Measurements from ENCODE around the gene FAM124A. TPM values are rescaled to one million over a fixed set of nuclear protein-coding genes. Genes with fewer than 3 reads are reported as not detected.
A peak's percentile ranks its signal among the peaks of the same experiment; 100 is the strongest.

The FAM124A gene
- total RNA-seq, 2 experiments from 2014 or later: 0.44 TPM; not detected in 1

DNA sequence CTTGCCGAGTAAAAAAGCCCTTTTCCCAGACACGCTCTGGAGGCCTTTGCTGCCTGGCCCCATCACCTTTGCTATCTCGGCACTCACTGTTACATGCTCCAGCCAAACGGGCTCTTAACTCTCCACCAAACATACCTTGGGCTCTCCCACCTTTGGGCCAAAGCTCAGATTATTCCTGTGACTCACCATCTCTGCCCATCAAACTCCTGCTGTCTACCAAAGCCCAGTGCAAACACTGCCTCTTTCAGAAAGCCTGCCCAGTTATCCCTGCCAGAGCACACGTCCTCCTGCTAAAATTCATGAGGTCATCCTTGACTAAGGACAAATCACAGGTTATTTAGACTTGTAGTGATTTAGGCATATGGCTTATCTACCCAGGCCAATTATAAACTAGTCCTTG lies 69.1 kb downstream of the FAM124A start:
- Histone ChIP-seq H4K20me1 (ENCODE audit: insufficient read depth, low read length) (no peaks in the 10 kb centered on the region), H3K4me2 (ENCODE audit: low read length) (no peak overlapping the region), H3K27ac (ENCODE audit: low read depth, low read length, poor library complexity, severe bottlenecking) (no peak overlapping the region)

DNA sequence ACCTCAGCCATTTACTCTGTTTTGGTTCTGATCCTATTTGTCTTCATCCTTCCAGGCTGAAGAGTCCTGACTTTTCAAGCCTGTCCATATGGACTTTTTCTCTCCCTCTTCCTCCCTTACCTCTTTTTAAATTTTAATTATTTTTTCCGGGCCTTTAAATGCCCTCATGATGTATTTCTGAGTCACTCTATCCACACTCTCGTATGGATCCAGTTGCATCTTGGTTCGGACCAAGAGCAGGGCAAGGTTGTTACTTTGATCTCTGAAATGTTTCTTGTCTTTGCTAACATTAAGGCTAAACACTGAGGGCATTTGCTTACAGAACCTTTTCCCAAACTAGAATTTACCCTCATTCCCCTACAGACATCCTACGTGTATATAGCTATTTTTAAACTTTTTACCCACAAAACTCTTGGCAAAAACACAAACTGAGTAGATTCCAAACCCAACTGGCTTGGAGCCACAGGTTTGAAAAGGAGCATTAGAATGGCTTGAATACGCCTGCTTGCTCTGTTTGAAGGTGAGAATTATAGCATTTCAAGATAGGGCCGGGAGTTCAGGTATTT lies 69.9 kb downstream of the FAM124A start:
- intact Hi-C loops (cut with micrococcal nuclease; ENCODE audit: unreplicated experiment): no loop called here
- no peaks in the 10 kb centered on the region for H3K36me3 ChIP-seq (ENCODE audit: insufficient read depth, low read length)
- no peak for TF ChIP-seq EZH2phosphoT487 (IDR thresholded peaks at IDR 0.05; ENCODE audit: borderline replicate concordance, low read depth, low read length)
- TF ChIP-seq, protein P1, sequence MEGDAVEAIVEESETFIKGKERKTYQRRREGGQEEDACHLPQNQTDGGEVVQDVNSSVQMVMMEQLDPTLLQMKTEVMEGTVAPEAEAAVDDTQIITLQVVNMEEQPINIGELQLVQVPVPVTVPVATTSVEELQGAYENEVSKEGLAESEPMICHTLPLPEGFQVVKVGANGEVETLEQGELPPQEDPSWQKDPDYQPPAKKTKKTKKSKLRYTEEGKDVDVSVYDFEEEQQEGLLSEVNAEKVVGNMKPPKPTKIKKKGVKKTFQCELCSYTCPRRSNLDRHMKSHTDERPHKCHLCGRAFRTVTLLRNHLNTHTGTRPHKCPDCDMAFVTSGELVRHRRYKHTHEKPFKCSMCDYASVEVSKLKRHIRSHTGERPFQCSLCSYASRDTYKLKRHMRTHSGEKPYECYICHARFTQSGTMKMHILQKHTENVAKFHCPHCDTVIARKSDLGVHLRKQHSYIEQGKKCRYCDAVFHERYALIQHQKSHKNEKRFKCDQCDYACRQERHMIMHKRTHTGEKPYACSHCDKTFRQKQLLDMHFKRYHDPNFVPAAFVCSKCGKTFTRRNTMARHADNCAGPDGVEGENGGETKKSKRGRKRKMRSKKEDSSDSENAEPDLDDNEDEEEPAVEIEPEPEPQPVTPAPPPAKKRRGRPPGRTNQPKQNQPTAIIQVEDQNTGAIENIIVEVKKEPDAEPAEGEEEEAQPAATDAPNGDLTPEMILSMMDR (conservative IDR thresholded peaks at IDR 0.05; ENCODE audit: low read length): no peak
- no peak for DNase-seq (ENCODE audit: low spot score)
- no peaks in the 10 kb centered on the region for H4K20me1 ChIP-seq (ENCODE audit: insufficient read depth, low read length)
- ChIA-PET POLR2A (no interaction called here), CTCF (ENCODE audit: unreplicated experiment) (no interaction called here)
- no peaks in the 10 kb centered on the region for H3K9me3 ChIP-seq (ENCODE audit: low read length)
- H3K4me3 ChIP-seq (ENCODE audit: low read depth, low read length, poor library complexity, severe bottlenecking): no peak overlapping the region
- no peak overlapping the region for H3K27ac ChIP-seq (ENCODE audit: low read depth, low read length, poor library complexity, severe bottlenecking)
- no peaks in the 10 kb centered on the region for H3K4me1 ChIP-seq (ENCODE audit: insufficient read depth, low read length, poor library complexity, severe bottlenecking)
- H3K4me2 ChIP-seq (ENCODE audit: low read length): no peak overlapping the region
- no TSS peak for BruUV-seq (replicated peaks)
- H3K79me2 ChIP-seq (ENCODE audit: insufficient read depth, low read depth, low read length): no peaks in the 10 kb centered on the region
- no peak overlapping the region for H2AFZ ChIP-seq (ENCODE audit: low read length)
- no peaks in the 10 kb centered on the region for H3K9me2 ChIP-seq (ENCODE audit: insufficient read depth, low read length)

More for the DNA sequence above, 69.1 kb downstream of the FAM124A start:
- DNase-seq (ENCODE audit: low spot score): no peak
- Histone ChIP-seq H3K4me3 (ENCODE audit: low read depth, low read length, poor library complexity, severe bottlenecking) (no peak overlapping the region), H3K79me2 (ENCODE audit: insufficient read depth, low read depth, low read length) (no peaks in the 10 kb centered on the region), H3K36me3 (ENCODE audit: insufficient read depth, low read length) (no peaks in the 10 kb centered on the region), H2AFZ (ENCODE audit: low read length) (no peak overlapping the region), H3K9me3 (ENCODE audit: low read length) (no peaks in the 10 kb centered on the region), H3K4me1 (ENCODE audit: insufficient read depth, low read length, poor library complexity, severe bottlenecking) (no peaks in the 10 kb centered on the region), H3K9me2 (ENCODE audit: insufficient read depth, low read length) (no peaks in the 10 kb centered on the region)
- no TSS peak for BruUV-seq (replicated peaks)
- POLR2A ChIA-PET: no interaction called here
- intact Hi-C loops (cut with micrococcal nuclease; ENCODE audit: unreplicated experiment): no loop called here
- CTCF ChIA-PET (ENCODE audit: unreplicated experiment): no interaction called here
- no peak for TF ChIP-seq EZH2phosphoT487 (IDR thresholded peaks at IDR 0.05; ENCODE audit: borderline replicate concordance, low read depth, low read length)
- TF ChIP-seq, protein P1 (conservative IDR thresholded peaks at IDR 0.05; ENCODE audit: low read length): no peak

DNA sequence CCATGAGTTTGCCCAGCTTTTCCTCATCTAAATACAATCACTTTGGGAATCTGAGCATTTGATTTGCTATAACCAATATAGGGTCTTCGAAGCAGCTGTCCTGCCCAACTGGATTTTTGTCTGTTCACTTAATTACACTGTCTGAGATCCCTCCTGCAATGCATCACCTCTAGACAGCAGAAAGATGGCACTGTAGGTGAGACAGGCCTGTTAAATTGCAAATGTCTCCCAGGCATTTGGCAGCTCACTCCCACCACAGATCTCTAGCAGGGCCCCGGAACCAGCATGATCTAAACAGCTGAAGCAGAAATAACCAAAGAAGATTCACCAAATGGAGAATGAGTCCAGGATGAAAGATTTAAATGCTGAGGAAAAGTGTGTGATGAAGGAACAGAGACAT lies 75.4 kb downstream of the FAM124A start:
- Histone ChIP-seq H4K20me1 (ENCODE audit: insufficient read depth, low read length) (no peaks in the 10 kb centered on the region), H3K27ac (ENCODE audit: low read depth, low read length, poor library complexity, severe bottlenecking) (no peak overlapping the region), H3K4me3 (ENCODE audit: low read depth, low read length, poor library complexity, severe bottlenecking) (no peak overlapping the region), H3K4me2 (ENCODE audit: low read length) (no peak overlapping the region), H3K4me1 (ENCODE audit: insufficient read depth, low read length, poor library complexity, severe bottlenecking) (no peaks in the 10 kb centered on the region), H3K9me2 (ENCODE audit: insufficient read depth, low read length) (no peaks in the 10 kb centered on the region), H3K79me2 (ENCODE audit: insufficient read depth, low read depth, low read length) (no peaks in the 10 kb centered on the region), H2AFZ (ENCODE audit: low read length) (no peak overlapping the region), H3K9me3 (ENCODE audit: low read length) (no peaks in the 10 kb centered on the region), H3K36me3 (ENCODE audit: insufficient read depth, low read length) (no peaks in the 10 kb centered on the region)
- peak; percentile 5 for DNase-seq (ENCODE audit: low spot score)
- intact Hi-C loops (cut with micrococcal nuclease; ENCODE audit: unreplicated experiment): no loop called here
- CTCF ChIA-PET (ENCODE audit: unreplicated experiment): no interaction called here
- POLR2A ChIA-PET: interaction anchor here (0.6 to 1.8 kb wide), 2 partner anchors 61 to 229 kb away, joined by 3 to 4 read pairs; no protein-coding TSS in a partner anchor
- BruUV-seq (replicated peaks): no TSS peak
- no peak for TF ChIP-seq EZH2phosphoT487 (IDR thresholded peaks at IDR 0.05; ENCODE audit: borderline replicate concordance, low read depth, low read length)
- TF ChIP-seq, protein P1 (conservative IDR thresholded peaks at IDR 0.05; ENCODE audit: low read length): peak; percentile 37

Measured in OCI-LY7 (cell line).